Upper lobe of left lung (tissue), 6 donors: ENCODE data around the gene GIMAP4. TPM values are rescaled to one million over a fixed set of nuclear protein-coding genes. Genes with fewer than 3 reads are reported as not detected.

Experiments used
- ATAC-seq, 2 donors: fragments of 200-7000 bp; cut with Tn5 transposase; one replicate each; pipeline ENCODE4 v1.9.1; 2022; ENCODE audit warnings: mild to moderate bottlenecking in 2 of 2, moderate library complexity in 2 of 2; ENCODE audit not compliant: low FRiP score in 2 of 2
- DNase-seq, 2 donors: peaks; one replicate each; pipeline ENCODE4 v3.0.0-alpha.2; 2019 to 2020
- H3K27ac ChIP-seq, 4 donors: fragments of 200-600 bp; sonication (generic); one replicate each; pipeline ENCODE4 v1.5.1; 2016 to 2019
- H3K27me3 ChIP-seq, 4 donors: fragments of 200-600 bp; sonication (generic); one replicate each; pipeline ENCODE4 v1.5.1; 2017 to 2019
- H3K36me3 ChIP-seq, 4 donors: fragments of 200-600 bp; sonication (generic); one replicate each; pipeline ENCODE4 v1.5.1; 2016 to 2019
- H3K4me1 ChIP-seq, 4 donors: fragments of 200-600 bp; sonication (generic); one replicate each; pipeline ENCODE4 v1.5.1; 2018 to 2019
- H3K4me3 ChIP-seq, 4 donors: fragments of 200-600 bp; sonication (generic); one replicate each; pipeline ENCODE4 v1.5.1; 2017 to 2019; ENCODE audit warnings: mild to moderate bottlenecking in 2 of 4, moderate library complexity in 1 of 4
- H3K9me3 ChIP-seq, 4 donors: fragments of 200-600 bp; sonication (generic); one replicate each; pipeline ENCODE4 v1.5.1; 2018 to 2019
- EP300 ChIP-seq, 4 donors: sonication (generic); formaldehyde crosslinking; IDR thresholded peaks; one replicate each; pipeline ENCODE4 v1.5.1; 2017; ENCODE audit warnings: antibody characterized with exemption in 4 of 4, control low read depth in 2 of 4
- POLR2A ChIP-seq, 4 donors: fragments of 450-650 bp; IDR thresholded peaks; one replicate each; pipeline ENCODE4 v1.5.1; 2016 to 2017; ENCODE audit warnings: antibody characterized with exemption in 4 of 4, mild to moderate bottlenecking in 2 of 4
- POLR2AphosphoS5 ChIP-seq, 2 donors: sonication (generic); formaldehyde crosslinking; IDR thresholded peaks; one replicate each; pipeline ENCODE4 v1.5.1; 2017; ENCODE audit warnings: antibody characterized with exemption in 2 of 2
- WGBS, 2 donors: methylation state at CpG; one replicate each; pipeline ENCODE4 v1.1.5; 2017 to 2018; 5-methylcytosine and 5-hydroxymethylcytosine counted together
- total RNA-seq, 6 donors: library from RNA; depleted of rRNA in 4 of 6; stranded (reverse); fragments of >200 nt in 4 of 6; gene quantifications; one replicate each; pipeline versions ENCODE4 v1.1.0 to v1.2.1, GENCODE V29; 2016 to 2021
- TF ChIP-seq, protein P1 (sequence below), 6 experiments: fragments of 450-650 bp in 4 of 6; fragments of 200-600 bp in 2 of 6; sonication (generic) in 2 of 6; IDR thresholded peaks; one replicate each; pipeline ENCODE4 v1.5.1; 2016 to 2019; ENCODE audit warnings: antibody characterized with exemption in 6 of 6
- donor health status: DM: no; HTN: no; CAD: no; lungs with moderate emphysema.
- donor health status: DM: no; HTN: yes; CAD: no; lungs with severe emphysema.

The GIMAP4 gene
- total RNA-seq, 6 donors from 2014 or later = 34.0 to 78.9 (median 43.0) TPM

DNA sequence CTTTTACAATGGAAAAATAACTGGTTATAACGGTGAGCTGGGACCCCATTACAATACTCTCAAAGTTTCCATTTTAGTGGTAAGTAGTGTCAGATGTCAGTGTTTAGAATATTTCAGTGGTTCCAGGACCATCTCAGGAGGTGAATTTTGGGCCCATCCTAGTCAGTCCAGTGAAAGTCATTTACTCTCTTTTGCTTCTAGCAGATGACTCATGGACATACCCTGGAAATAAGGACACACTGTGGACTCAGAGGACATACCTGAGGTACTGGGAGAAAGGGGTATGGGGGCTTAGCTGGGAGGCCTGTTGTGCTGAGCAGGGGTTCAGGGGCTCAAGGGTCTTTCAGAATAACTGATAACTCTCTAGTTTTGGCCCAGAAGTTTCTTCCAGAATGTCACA lies 618 bp upstream of the GIMAP4 start:
- DNase-seq (no peak), ATAC-seq (no peak)
- peak overlapping the region; percentile 33 to 90 (median 74) for H3K27ac ChIP-seq
- no peaks in the 10 kb centered on the region for H3K27me3 ChIP-seq
- peaks cover 11 to 18% (median 14%) of the 10 kb centered on the region in 4 donors for H3K4me1 ChIP-seq
- TF ChIP-seq, protein P1, sequence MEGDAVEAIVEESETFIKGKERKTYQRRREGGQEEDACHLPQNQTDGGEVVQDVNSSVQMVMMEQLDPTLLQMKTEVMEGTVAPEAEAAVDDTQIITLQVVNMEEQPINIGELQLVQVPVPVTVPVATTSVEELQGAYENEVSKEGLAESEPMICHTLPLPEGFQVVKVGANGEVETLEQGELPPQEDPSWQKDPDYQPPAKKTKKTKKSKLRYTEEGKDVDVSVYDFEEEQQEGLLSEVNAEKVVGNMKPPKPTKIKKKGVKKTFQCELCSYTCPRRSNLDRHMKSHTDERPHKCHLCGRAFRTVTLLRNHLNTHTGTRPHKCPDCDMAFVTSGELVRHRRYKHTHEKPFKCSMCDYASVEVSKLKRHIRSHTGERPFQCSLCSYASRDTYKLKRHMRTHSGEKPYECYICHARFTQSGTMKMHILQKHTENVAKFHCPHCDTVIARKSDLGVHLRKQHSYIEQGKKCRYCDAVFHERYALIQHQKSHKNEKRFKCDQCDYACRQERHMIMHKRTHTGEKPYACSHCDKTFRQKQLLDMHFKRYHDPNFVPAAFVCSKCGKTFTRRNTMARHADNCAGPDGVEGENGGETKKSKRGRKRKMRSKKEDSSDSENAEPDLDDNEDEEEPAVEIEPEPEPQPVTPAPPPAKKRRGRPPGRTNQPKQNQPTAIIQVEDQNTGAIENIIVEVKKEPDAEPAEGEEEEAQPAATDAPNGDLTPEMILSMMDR (IDR thresholded peaks at IDR 0.05) = no peak
- no peak for TF ChIP-seq EP300 (IDR thresholded peaks at IDR 0.05)
- TF ChIP-seq POLR2AphosphoS5 (IDR thresholded peaks at IDR 0.05) = no peak
- no peak for TF ChIP-seq POLR2A (IDR thresholded peaks at IDR 0.05)
- peaks cover 0 to 18% (median 9%) of the 10 kb centered on the region in 4 donors for H3K36me3 ChIP-seq
- no peaks in the 10 kb centered on the region for H3K9me3 ChIP-seq
- WGBS, 2 donors = 88 to 96% methylated on average over 1 of the region's 1 CpG
- peak overlapping the region in 2 of 4 donors; percentile 58 to 64 for H3K4me3 ChIP-seq

DNA sequence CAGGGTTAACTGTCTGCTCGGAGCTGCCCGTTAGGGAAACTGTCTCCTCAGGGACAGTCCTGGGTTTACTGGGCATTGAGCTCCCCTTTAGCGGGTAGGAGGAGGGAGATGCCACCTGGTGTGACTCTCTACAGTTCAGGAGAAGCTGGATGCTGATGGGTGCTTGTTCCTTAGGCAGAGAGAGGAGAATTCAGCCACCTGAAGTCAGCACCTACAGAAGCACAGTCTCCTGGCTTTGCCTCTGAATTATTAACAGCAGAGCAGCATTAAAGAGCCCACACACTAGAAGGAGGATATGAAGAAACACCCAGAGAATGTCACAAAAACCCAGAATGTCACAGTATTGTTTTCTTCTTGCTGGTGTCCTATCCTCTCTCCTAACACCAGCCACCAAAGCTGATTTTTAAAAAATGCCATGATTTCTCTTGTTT lies 696 bp downstream of the GIMAP4 start:
- peak overlapping the region; percentile 6 to 64 (median 50) for H3K4me3 ChIP-seq
- H3K27me3 ChIP-seq = no peaks in the 10 kb centered on the region
- no peak for TF ChIP-seq POLR2A (IDR thresholded peaks at IDR 0.05)
- no peak for TF ChIP-seq POLR2AphosphoS5 (IDR thresholded peaks at IDR 0.05)
- TF ChIP-seq, protein P1 (IDR thresholded peaks at IDR 0.05) = no peak
- no peak for TF ChIP-seq EP300 (IDR thresholded peaks at IDR 0.05)
- peak overlapping the region; percentile 81 to 90 (median 84) for H3K27ac ChIP-seq
- H3K36me3 ChIP-seq = peaks cover 0 to 32% (median 19%) of the 10 kb centered on the region in 4 donors
- 44 to 53% methylated on average over 3 of the region's 3 CpGs for WGBS, 2 donors
- H3K4me1 ChIP-seq = peaks cover 11 to 18% (median 14%) of the 10 kb centered on the region in 4 donors
- ATAC-seq (peak; percentile 32 to 33), DNase-seq (no peak)
- H3K9me3 ChIP-seq = no peaks in the 10 kb centered on the region

DNA sequence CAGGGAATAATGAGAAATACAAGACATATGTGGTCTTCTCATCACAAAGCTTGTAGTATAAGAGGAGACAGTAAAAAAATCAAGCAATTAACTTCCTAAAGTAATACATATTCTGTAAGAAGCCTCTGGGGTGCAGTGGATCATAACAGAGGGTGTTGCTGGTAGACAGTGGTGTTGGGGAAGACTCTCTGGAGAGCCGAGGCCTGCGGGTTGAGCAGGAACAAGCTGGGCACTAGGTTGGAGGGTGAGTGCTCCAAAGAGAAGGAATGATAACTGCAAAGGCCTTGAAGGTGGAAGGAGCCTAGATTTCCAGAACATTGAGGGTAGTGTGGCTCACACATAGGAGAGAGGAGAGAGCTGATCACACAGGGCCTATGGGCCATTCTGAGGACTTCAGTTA lies 1.5 kb downstream of the GIMAP4 start:
- peak overlapping the region; percentile 1 to 64 (median 50) for H3K4me3 ChIP-seq
- H3K27me3 ChIP-seq = no peaks in the 10 kb centered on the region
- H3K27ac ChIP-seq = peak overlapping the region; percentile 81 to 90 (median 84)
- H3K9me3 ChIP-seq = no peaks in the 10 kb centered on the region
- peaks cover 0 to 37% (median 19%) of the 10 kb centered on the region in 4 donors for H3K36me3 ChIP-seq
- H3K4me1 ChIP-seq = peaks cover 11 to 17% (median 12%) of the 10 kb centered on the region in 4 donors
- TF ChIP-seq EP300 (IDR thresholded peaks at IDR 0.05) (no peak), POLR2A (IDR thresholded peaks at IDR 0.05) (no peak), POLR2AphosphoS5 (IDR thresholded peaks at IDR 0.05) (no peak)
- TF ChIP-seq, protein P1 (IDR thresholded peaks at IDR 0.05) = no peak
- no peak for DNase-seq
- ATAC-seq = peak in 1 of 2 donors; percentile 56
- 41 to 42% methylated on average over 2 of the region's 2 CpGs for WGBS, 2 donors

DNA sequence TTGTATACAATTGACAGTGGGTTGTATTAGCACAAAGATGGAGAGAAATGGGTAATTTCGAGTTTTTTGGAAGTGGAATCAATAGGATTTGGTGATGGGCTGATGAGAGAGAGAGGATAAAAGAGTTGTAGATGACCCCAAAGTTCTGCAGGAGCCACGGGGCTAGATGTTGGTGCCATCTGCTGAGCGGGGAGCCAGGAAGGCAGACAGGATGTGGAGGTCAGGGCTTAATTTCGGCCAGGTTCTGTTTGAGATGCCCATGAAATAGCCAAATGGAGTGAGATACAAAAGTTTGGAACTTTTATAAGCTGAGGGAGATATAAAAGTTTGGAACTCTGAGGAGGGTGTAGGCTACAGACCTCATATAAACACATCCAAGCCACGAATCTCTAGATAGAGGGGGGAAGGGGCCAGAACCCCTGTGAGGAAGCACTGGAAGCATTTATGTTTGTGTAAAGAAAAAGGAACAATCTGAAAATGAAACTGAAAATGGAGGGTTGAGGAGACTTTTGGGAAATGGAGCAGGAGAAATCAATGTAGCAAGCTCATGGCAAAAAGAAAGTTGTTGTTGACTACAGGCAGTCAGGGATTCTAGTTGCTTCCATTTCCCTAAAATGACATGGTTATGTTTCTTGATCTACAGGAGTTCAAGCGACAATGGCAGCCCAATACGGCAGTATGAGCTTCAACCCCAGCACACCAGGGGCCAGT lies 2.2 kb downstream of the GIMAP4 start:
- 48 to 51% methylated on average over 7 of the region's 7 CpGs for WGBS, 2 donors
- H3K4me1 ChIP-seq = peaks cover 11 to 17% (median 12%) of the 10 kb centered on the region in 4 donors

More for the DNA sequence above, 2.2 kb downstream of the GIMAP4 start:
- DNase-seq (no peak), ATAC-seq (no peak)
- Histone ChIP-seq H3K27ac (peak overlapping the region; percentile 81 to 90 (median 84)), H3K27me3 (no peaks in the 10 kb centered on the region), H3K9me3 (no peaks in the 10 kb centered on the region), H3K36me3 (peaks cover 0 to 37% (median 19%) of the 10 kb centered on the region in 4 donors), H3K4me3 (peak overlapping the region in 3 of 4 donors; percentile 43 to 64 (median 58))
- TF ChIP-seq EP300 (IDR thresholded peaks at IDR 0.05) (no peak), POLR2AphosphoS5 (IDR thresholded peaks at IDR 0.05) (no peak), POLR2A (IDR thresholded peaks at IDR 0.05) (no peak)
- TF ChIP-seq, protein P1 (IDR thresholded peaks at IDR 0.05) = no peak
